OCI-LY1 (cell line): ENCODE results near the gene FXYD6.

Source experiments
- H2AFZ ChIP-seq: fragments of 200-600 bp; sonication (generic), shearing (Covaris generic); 2 replicates; pipeline ENCODE4 v1.6.0; 2014; ENCODE audit warnings: antibody characterized with exemption, mild to moderate bottlenecking, low read length
- H3F3A ChIP-seq: fragments of 200-600 bp; sonication (generic), shearing (Covaris generic); 2 replicates; pipeline ENCODE4 v1.6.0; 2014; ENCODE audit warnings: mild to moderate bottlenecking, antibody characterized with exemption, low read length, moderate library complexity; ENCODE audit not compliant: insufficient read depth
- H3K27ac ChIP-seq: fragments of 200-600 bp; sonication (generic); 2 replicates; pipeline ENCODE4 v1.5.1; 2014; ENCODE audit warnings: low read length, mixed run types, mild to moderate bottlenecking, low read depth; ENCODE audit not compliant: poor library complexity, severe bottlenecking
- H3K27me3 ChIP-seq: fragments of 200-600 bp; sonication (generic); 2 replicates; pipeline ENCODE4 v1.6.0; 2014; ENCODE audit warnings: antibody characterized with exemption, mild to moderate bottlenecking, low read length, moderate library complexity; ENCODE audit not compliant: insufficient read depth
- H3K36me3 ChIP-seq: fragments of 200-600 bp; sonication (generic); 2 replicates; pipeline ENCODE4 v1.6.1; 2014; ENCODE audit warnings: mild to moderate bottlenecking, antibody characterized with exemption, low read length, moderate library complexity, mixed read lengths; ENCODE audit not compliant: insufficient read depth
- H3K4me1 ChIP-seq: fragments of 200-600 bp; sonication (generic); 2 replicates; pipeline ENCODE4 v1.5.1; 2014; ENCODE audit warnings: mild to moderate bottlenecking, low read length, moderate library complexity; ENCODE audit not compliant: insufficient read depth, severe bottlenecking
- H3K4me2 ChIP-seq: fragments of 200-600 bp; sonication (generic), shearing (Covaris generic); 2 replicates; pipeline ENCODE4 v1.6.1; 2014; ENCODE audit warnings: low read length
- H3K4me3 ChIP-seq: fragments of 200-600 bp; sonication (generic); 2 replicates; pipeline ENCODE4 v1.5.1; 2014; ENCODE audit warnings: low read length, low read depth, mild to moderate bottlenecking, mixed read lengths; ENCODE audit not compliant: poor library complexity, severe bottlenecking
- H3K79me2 ChIP-seq: fragments of 200-600 bp; shearing (Covaris generic); 2 replicates; pipeline ENCODE4 v1.6.1; 2016; ENCODE audit warnings: mixed run types, low read length, mixed read lengths; ENCODE audit not compliant: insufficient read depth
- H3K9ac ChIP-seq: fragments of 200-600 bp; sonication (generic), shearing (Covaris generic); 2 replicates; pipeline ENCODE4 v1.6.1; 2014; ENCODE audit warnings: mild to moderate bottlenecking, low read length, mixed read lengths
- H3K9me2 ChIP-seq: fragments of 200-600 bp; sonication (generic), shearing (Covaris generic); 2 replicates; pipeline ENCODE4 v1.6.1; 2014; ENCODE audit warnings: low read depth, mild to moderate bottlenecking, low read length, mixed read lengths
- H3K9me3 ChIP-seq: fragments of 200-600 bp; shearing (Covaris generic); 2 replicates; pipeline ENCODE4 v1.6.1; 2014; ENCODE audit warnings: low read length, mixed read lengths
- H4K20me1 ChIP-seq: fragments of 200-600 bp; sonication (generic), shearing (Covaris generic); 2 replicates; pipeline ENCODE4 v1.6.0; 2016; ENCODE audit warnings: mild to moderate bottlenecking, low read length; ENCODE audit not compliant: insufficient read depth
- CTCF ChIP-seq: fragments of 200-600 bp; sonication (generic), shearing (Covaris generic); IDR thresholded peaks from 2 replicates; pipeline ENCODE4 v1.5.1; 2017; ENCODE audit warnings: mild to moderate bottlenecking, antibody characterized with exemption, low read length, moderate library complexity, mixed read lengths
- EZH2 ChIP-seq: fragments of 200-600 bp; sonication (generic), shearing (Covaris generic); IDR thresholded peaks from 2 replicates; pipeline ENCODE4 v1.8.0; 2017; ENCODE audit warnings: borderline replicate concordance, mixed run types, mild to moderate bottlenecking, antibody characterized with exemption, low read length, moderate library complexity, mixed read lengths

FXYD6 gene

GRCh38 chr11:117919341-117919740, 42.9 kb upstream of the FXYD6 start:
- no peak overlapping the region for H3K4me2 ChIP-seq
- no peaks in the 10 kb centered on the region for H3K36me3 ChIP-seq
- H3K27ac ChIP-seq: no peak overlapping the region
- H4K20me1 ChIP-seq: no peaks in the 10 kb centered on the region
- TF ChIP-seq CTCF (no peak), EZH2 (no peak)
- no peak overlapping the region for H2AFZ ChIP-seq
- H3K9me3 ChIP-seq: no peaks in the 10 kb centered on the region
- H3K9ac ChIP-seq: no peak overlapping the region
- no peaks in the 10 kb centered on the region for H3K79me2 ChIP-seq
- no peak overlapping the region for H3K4me3 ChIP-seq
- no peaks in the 10 kb centered on the region for H3K9me2 ChIP-seq
- no peaks in the 10 kb centered on the region for H3K27me3 ChIP-seq
- H3F3A ChIP-seq: no peaks in the 10 kb centered on the region
- H3K4me1 ChIP-seq: no peaks in the 10 kb centered on the region

DNA sequence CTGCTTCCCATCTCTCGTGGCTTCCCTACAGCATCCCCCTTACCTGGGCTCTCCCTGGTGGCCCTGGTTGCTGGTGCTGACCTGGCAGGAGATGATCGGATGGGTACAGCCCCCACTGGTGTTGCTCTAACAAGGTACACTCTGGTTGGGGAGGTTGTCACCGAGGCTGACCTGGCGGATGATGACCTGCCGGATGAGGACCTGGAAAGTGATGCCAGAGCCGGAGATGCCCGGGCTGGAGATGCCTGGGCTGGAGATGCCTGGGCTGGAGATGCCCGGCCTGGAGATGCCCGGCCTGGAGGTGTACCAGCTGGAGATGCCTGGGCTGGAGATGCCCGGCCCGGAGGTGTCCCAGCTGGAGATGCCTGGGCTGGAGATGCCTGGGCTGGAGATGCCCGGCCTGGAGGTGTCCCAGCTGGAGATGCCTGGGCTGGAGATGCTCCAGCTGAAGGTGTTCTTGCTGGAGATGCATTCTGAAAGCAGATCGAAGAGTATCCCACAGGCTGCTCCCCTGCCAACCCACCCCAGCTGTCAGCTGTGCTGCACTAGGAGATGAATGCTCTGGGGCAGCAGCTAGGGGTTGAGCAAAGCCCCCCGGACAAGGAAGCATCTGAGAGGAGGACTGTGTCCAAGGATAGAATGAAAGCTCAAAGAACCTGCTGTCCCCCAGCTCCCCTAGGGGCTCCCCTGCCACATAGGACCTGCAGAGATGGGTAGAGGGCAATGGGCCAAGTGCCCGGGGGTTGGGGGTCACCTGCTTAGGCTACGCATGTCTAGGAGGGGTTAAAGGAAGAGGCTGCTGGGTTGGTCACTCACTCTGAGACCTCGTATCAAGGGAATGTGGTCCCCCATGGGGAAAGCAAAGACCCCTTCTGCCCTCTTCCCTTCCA, 42.2 kb upstream of the FXYD6 start:
- Histone ChIP-seq H3K9me3 (no peaks in the 10 kb centered on the region), H3K27ac (no peak overlapping the region), H3K4me1 (no peaks in the 10 kb centered on the region), H3K4me3 (no peak overlapping the region), H3K27me3 (no peaks in the 10 kb centered on the region), H3K9ac (no peak overlapping the region), H3K9me2 (no peaks in the 10 kb centered on the region), H3F3A (no peaks in the 10 kb centered on the region), H2AFZ (no peak overlapping the region), H4K20me1 (no peaks in the 10 kb centered on the region), H3K4me2 (no peak overlapping the region), H3K36me3 (no peaks in the 10 kb centered on the region), H3K79me2 (no peaks in the 10 kb centered on the region)
- TF ChIP-seq CTCF (no peak), EZH2 (no peak)

GRCh38 chr11:117917591-117918151, 41.2 kb upstream of the FXYD6 start:
- no peak overlapping the region for H3K9ac ChIP-seq
- no peaks in the 10 kb centered on the region for H3K27me3 ChIP-seq
- TF ChIP-seq EZH2 (no peak), CTCF (no peak)
- no peaks in the 10 kb centered on the region for H3K36me3 ChIP-seq
- H3K4me1 ChIP-seq: no peaks in the 10 kb centered on the region
- no peak overlapping the region for H3K4me2 ChIP-seq
- H3F3A ChIP-seq: no peaks in the 10 kb centered on the region
- no peaks in the 10 kb centered on the region for H4K20me1 ChIP-seq
- no peak overlapping the region for H2AFZ ChIP-seq
- H3K9me3 ChIP-seq: no peaks in the 10 kb centered on the region
- no peaks in the 10 kb centered on the region for H3K79me2 ChIP-seq
- H3K27ac ChIP-seq: no peak overlapping the region
- H3K4me3 ChIP-seq: no peak overlapping the region
- no peaks in the 10 kb centered on the region for H3K9me2 ChIP-seq
